ENCODE data around the gene SASH1.

The SASH1 gene

DNA sequence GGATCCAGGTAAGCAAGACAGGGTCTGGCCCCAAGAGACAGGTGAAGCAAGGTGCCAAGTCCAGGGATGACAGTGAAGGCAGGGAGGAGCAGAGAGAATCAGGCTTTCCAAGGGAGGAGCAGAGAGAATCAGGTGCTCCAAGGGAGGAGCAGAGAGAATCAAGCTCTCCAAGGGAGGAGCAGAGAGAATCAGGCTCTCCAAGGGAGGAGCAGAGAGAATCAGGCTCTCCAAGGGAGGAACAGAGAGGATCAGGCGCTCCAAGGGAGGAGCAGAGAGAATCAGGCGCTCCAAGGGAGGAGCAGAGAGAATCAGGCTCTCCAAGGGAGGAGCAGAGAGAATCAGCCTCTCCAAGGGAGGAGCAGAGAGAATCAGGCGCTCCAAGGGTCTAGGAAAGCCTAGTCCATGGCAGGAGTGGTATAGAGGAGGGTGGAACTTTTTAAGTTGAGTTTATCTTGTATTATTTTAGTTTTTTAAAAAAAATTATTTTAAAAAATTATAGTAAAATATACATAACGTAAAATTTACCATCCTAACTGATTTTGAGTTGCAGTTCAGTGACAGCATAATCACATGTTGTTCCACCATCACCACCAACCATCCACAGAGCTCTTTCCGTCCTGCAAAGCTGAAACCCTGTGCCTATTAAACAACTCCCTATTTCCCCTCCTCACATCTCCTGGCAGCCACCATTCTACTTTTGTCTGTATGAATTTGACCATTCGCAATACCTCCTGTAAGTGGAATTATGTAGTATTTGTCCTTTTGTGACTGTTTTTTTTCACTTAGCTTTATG lies 64.1 kb downstream of the SASH1 start:
- no peak for DNase-seq

DNA sequence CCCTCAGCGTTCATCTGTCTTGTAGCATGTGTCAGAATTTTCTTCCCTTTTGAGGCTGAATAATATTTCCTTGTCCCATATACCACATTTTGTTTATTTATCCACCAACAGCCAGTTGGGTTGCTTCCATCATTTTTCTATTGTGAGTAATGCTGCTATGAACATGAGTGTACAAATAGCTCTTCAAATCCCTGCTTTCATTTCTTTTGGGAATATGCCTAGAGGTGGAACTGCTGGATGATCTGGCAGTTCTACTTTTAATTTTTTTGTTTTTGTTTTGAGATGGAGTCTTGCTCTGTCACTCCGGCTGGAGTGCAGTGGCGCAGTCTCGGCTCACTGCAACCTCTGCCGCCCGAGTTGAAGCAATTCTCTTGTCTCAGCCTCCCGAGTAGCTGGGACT lies 64.7 kb downstream of the SASH1 start:
- DNase-seq, result no peak

DNA sequence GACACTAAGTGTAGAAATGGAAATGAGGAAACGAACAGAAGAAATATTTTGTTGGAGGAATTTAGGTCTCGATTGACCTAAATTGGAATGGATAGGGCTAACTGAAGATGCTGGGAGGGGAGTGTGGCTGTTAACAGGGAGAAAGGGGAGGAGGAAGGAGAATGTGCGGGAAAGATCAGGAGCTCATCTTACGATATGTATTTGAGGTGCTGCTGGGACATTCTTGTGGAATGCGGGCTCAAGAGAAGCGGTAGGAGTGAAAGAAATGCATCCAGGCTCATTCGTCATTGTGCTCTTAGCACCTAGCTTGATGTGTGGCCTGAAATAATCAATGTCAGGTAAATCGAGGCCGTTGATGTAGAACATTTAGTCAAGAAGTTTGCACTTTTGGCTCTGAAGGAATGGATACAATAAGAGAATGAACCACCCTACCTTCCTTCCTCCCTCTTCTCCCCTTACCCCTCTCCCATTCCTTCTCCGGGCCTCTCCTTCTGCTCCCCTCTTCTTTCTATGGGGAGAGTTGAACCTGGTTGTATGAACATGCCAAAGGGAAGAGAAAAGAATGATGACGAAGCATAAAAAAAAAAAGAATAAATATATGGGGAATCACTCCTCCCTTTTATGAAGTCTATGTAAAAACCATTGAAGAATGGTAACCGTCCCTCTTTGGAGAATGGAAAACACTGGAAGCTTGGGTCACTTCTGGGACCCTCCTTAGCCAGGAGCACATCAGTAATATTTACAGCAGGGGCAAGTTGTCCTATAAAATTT lies 70.9 kb downstream of the SASH1 start:
- DNase-seq, result no peak

DNA sequence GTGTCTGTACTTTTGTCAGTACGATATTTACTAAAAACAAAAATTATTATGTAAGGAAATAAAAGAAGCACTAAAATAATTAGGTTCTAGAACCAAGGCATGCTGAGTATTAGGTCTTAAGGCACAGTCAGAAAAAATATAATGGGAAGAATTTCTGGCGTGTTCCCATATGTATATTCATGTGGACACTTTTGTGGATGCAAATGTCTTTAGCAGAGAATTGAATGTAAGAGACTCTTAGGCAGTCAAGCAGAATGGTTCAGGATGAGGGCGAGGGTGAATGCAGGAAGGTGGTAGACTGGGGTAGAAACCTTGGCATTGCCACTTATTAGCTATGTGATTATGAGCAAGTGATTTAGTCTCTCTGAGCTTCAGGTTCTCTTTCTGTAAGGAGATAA lies 71.5 kb downstream of the SASH1 start:
- DNase-seq, result no peak

DNA sequence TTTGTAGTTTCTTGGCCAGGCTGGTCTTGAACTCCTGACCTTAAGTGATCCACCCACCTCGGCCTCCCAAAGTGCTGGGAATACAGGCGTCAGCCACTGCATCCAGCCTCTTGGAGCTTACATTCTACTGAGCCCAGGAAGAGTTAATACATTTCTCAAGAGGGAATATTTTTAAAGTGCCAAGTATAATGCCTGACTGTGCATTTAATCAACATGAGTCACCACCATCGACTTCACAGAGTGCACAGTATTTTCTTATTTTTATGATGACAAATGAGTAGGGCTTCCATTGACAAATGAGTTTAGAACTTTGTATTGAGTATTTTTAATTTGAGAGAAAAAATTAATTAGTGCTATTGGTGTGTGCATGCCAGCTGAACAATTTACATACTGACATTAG lies 72.2 kb downstream of the SASH1 start:
- DNase-seq, result no peak

DNA sequence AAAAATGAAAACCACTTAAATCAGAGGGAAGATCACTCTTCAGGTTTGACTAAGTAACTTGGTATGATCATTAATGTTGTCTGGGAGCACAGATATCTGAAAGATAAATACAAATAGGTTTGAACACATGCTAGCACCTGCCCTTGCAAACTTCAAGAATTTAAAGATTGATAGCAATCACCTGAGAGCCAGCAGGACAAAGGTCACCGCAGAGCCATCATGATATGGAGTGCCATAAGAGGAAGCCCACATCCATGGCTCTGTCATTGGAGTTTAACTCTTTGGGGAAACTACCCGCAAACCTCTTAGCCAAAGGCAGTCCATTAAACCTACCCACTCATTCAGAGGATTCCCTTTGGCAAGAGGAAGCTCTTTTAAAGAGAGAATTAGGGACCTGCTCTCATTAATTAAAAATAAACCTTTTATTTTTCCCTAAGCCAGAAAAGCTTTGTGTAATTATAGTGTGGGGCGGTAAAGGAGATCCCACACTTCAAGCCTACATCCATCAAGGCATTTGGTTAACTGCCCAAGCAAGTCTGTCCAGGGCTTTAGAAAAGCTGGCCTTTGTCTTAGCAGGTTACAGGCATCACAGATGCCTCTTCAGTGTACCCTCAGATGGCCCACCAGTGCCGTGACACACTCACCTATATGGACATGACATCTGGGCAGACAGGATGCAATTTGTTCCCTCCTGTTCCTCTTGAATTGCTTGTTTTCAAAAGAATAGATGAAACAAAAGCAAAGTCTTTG lies 73.0 kb downstream of the SASH1 start:
- DNase-seq, result no peak

DNA sequence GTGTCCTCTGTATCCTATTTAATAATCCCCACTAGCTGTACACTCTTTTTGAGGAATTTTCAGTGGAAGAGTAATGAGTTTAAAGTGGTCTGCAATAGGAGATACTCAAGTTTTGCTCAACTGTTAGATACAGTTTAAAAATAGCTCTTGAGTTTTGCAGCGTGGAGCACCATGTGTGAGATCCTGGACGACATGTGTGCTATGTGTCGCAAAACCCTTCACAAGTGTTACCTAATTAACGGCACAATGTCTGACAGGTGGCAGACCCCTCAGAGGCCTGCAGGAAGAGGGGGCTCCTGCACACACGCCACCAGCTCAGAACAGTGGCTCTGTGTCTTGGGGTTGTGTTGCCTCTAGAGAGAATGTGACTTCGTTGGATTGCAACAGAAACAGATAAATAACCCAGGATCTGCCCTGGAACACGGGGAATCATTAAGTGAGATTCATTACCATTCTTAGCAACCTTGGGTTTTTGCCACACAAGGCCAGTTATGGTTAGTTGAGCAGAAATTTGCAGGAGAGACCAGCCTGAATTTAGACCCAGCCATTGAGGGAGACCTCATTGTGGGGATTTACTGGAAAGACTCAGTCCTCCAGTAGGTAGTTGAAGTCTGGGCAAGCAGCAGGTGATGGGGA lies 73.8 kb downstream of the SASH1 start:
- no peak for DNase-seq

DNA sequence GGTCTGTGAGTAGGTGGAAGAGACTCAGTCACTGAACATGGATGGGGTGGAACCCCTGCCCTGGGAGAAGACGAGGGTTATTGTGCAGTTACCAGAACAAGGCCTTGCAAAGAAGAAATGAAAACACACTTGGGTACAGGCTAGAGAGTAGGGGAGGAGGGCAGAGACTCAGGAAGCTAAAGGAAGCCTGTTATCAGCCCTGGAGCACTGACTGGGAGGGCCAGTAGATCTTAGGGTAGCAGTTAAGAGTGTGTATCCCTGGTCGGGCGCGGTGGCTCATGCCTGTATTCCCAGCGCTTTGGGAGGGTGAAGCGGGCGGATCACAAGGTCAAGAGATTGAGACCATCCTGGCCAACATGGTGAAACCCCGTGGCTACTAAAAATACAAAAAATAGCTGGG lies 74.4 kb downstream of the SASH1 start:
- no peak for DNase-seq

DNA sequence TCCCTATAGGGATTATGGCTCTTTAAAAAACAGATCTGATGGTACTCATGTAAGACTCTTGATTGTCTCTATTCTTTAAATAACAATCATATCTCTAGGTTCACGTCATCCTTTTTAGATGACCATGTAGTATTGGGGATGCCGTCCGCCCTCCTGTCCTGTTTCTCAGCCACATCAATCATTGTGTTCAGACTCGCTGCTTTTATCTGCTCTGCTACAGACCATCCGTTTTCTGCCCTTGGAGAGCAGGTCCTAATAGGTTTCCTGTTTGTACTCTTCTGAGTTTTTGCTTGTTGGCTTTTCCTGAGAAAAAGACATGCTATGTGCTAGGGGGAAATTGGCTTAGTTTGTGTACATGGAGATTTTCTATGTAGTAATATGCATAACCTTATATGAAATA lies 76.8 kb downstream of the SASH1 start:
- DNase-seq, result no peak

DNA sequence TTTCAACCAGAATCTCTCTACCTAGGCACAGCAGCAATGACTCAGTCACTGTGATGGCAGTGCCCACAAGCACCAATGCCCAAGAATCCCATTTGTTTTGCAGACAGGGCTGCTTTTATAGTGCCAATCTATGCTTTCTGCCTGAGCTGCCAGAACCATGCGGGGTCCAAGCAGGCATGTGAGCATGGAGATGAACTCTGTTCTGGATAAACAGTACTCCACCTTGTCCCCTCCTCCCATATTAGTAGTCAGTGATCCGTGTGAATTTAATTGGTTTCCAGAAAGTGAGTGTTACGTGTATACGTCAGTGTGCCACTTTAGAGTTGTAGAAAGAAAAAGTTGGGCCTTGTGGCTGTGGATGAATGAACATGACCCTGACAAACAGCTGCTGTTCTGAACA lies 79.4 kb downstream of the SASH1 start:
- no peak for DNase-seq

DNA sequence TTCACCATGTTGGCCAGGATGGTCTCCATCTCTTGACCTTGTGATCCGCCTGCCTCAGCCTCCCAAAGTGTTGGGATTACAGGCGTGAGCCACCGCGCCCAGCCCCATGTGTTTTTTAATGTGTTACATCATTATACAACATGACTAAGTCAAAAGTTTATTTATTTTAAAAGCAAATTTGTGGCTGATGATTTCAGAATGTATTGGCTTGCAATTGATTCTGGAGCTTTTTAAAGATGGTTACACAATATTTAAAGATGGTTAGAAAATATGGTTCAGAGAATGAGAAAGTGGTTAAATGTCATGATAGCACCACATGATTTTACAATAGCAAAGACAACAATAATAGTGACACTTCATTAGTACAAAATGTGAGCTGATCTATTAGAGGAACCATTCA lies 80.5 kb downstream of the SASH1 start:
- DNase-seq, result no peak

DNA sequence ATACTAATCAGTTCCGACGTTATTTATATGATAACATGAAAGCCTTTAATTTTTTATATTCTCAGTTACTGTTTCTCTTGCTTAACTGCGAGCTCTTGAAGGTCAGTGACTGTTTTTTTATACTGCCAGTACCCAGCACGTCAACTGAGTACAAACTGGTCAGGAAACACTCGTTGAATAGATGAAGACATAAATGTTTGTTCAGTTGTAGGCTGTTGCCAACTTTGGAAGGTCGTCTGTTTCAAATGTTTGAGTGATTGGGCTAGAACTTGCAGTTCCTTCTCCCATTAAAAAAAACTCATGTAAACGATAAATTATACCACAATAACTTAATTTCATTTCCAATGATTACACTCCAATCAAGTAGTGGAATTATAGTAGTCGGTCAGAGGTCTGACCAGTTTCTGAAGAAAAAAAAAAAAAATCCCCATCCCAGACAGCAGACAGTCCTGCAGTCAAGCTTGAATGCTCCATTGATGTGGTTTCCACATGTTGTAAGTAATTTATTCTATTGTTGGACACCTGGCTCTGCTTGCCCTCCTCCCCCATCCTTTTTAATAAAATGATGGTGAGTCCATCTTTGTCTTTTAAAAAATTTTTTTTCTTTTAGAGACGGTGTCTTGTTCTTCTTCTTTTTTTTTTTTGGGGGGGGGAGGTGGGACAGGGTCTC lies 81.1 kb downstream of the SASH1 start:
- DNase-seq, result no peak

DNA sequence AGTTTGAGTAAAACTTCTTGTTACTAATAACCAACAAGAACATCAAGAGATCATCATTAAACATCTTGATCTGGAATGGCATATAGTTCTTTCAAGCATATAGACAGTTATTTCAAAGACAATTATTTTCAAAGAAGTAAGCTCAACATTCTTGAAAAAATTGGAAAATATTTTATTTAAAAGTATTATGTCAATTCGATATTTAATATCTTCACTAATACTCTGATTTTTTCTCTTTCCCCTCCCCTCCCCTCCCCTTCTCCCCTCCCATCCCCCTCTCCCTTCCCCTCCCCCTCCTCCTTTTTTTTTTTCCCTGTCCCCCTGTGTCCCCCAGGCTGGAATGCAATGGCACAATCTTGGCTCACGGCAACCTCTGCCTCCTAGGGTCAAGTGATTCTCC lies 82.8 kb downstream of the SASH1 start:
- DNase-seq, result no peak

DNA sequence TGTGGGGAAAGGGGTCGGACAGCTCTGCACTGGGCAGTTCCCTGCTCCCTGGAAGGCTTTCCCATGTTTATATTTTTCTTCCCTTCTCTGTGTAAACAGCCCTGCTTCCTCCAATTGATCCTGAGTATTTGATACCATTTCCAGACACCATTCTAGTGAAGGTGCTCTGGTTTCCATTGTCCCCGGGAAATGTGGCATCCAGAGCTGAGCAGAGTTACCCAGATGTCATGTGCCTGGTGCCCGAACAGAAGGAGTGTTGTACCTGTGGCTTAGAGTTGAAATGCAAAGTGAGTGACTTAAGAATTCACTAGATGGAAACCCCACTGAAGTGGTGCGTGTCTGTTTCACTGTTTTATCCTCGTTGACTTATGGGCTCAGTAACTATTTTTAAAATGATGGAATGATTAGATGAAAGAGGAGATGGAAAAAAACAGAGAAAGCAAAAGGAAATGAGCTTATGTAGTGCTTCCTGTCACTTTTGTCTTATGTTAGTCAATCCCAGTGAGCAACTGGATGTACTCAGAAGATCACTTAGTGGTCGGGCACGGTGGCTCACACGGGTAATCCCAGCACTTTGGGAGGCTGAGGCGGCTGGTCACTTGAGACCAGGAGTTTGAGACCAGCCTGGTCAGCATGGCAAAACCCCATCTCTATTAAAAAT lies 83.8 kb downstream of the SASH1 start:
- no peak for DNase-seq

DNA sequence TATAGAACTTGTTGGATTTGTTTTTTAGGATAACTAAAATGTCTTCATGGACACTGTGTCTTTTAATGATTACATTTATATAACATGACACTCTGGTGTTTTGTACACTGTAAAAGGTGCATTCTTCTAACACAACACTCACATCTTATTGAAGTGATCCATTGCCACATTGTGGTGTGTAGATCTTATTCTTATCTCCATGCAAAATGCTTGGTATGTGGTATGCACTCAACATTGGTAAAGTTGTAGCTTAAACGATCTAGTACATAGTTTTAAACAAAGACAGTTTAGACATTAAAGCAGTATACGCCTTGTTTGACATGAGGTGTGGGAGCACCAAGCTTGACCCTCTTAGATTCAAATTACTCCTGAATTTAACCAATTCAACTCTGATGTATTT lies 84.7 kb downstream of the SASH1 start:
- DNase-seq, result no peak

DNA sequence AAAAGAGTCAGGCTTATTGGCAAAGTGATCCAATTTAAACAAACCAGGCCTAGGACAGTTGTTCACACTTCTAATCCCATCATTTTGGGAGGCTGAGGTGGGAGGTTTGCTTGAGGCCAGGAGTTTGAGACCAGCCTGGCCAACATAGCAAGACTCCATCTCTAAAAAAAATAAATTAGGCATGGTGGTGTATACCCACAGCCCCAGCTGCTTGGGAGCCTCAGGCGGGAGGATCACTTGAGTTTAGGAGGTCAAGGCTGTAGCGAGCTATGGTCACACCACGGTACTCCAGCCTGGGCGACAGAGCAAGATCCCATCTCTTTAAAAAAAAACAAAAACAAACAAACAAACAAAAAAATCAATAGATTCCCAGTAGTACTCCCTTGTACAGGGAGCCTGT lies 86.8 kb downstream of the SASH1 start:
- no peak for DNase-seq

DNA sequence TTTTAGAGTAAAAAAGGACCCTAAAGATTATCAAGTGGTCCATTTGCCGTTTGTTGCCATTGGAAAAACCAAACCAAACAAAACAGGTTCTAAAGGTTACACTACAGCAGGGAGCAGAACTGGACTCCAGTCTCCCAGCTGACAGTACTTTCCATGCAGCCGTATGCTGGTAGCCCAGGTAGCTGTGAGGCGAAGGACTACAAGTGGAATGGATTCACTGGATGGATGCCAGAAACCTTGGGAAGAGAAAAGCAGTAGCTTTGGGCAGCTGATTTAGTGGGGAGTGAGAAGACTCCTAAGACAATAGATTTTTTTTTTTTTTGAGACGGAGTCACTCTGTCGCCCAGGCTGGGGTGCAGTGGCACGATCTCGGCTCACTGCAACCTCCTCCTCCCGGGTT lies 88.3 kb downstream of the SASH1 start:
- DNase-seq, result no peak

DNA sequence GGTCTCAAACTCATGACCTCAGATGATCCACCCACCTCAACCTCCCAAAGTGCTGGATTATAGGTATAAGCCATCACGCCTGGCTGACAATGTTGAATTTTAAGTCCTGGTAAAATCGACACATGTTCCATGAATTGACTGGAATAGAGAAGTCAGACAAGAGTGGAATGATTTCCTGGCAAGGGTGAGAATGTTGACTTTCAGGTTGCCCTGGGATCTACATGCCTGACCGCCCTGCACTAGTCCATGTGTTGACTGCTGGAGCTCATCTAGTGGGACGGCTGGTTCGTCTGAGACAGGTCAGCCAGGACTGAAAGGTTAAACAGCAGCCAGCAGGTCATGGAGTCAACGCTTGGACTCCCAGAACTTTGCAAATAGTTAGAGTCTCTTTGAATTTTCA lies 88.8 kb downstream of the SASH1 start:
- no peak for DNase-seq

DNA sequence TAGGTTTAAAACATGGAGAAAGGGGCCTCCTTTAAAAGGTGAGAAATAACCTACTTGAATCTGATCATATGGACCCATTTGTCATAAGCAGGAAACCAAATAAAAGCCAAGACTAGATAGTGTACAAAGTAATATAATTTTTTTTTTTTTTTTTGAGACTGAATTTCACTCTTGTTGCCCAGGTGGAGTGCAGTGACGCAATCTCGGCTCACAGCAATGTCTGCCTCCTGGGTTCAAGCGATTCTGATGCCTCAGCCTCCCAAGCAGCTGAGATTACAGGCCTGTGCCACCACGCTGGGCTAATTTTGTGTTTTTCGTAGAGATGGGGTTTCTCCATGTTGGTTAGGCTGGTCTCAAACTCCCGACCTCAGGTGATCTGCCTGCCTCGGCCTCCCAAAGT lies 89.2 kb downstream of the SASH1 start:
- DNase-seq, result no peak

DNA sequence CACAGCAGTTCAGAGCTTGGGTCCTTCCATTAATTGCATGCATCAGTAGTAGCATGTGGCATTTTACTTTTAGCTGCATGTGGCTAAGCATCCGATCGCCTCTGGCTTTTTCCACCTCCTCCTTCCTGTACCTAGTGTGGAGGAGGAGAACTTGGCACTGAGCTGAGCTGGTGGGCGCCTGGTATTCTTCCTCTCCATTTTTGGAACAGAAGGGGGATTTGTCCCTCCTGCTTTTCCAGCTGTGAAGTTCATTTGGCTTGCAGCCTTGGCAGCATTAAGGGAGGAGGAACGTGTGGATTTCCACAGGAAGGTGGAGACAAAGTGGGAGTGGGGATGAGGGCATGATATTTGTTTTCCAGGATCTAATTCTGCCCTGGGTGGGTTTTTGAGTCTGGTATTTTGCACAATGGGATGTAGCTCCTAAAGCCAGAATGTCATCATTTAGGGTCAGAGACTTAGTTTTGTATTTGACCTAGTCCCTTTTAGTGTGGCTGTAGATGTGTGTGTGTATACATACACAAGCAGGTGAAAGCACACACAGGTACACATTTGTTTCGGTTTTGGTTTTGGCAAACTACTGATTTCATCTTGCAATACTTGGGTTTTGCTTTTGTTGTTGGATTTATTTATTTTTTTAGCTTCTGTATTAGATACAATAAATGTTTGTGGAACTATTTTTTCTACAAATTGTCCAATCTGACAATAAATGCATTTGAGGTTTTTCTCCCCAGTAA lies 90.0 kb downstream of the SASH1 start:
- no peak for DNase-seq

DNA sequence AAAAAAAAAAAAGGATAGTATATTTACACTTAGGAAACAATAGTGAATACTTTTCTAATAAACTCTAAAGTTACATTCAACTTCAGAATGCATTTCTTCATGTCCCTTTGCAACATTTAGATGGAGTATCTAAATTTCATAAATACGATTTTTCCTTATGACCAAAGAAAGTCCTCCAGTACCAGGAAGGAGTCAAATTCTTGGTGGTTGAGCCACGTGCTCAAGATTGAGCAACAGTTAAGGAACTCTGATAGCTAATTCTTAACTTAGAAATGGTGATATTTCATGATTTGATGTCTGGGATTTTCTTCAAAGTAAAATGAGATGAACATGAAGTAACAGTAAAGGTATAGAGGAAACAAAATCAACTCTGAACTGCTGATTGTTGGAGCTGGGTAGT lies 92.7 kb downstream of the SASH1 start:
- no peak for DNase-seq

DNA sequence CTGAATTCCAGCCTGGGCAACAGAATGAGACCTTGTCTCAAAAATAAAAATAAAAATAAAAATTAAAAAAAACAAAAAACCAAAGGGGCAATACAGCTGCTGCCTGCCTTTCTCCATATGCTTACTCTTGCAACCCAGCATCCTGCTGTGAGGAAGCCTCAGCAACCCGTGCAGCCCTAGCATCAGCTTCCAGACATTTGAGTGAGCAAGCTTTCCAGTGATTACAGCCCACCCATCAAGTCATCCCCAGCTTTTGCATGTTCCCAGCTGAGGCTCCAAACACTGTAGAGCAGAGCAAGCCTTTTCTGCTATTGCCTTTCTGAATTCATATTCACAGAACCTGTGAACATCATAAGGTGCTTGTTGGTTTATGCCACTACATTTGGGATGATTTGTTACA lies 93.8 kb downstream of the SASH1 start:
- DNase-seq, result no peak

Measured in activated naive CD4-positive, alpha-beta T cell treated with Interleukin-2 at 50 U/mL for 16 hours (primary cell).